ENCODE measurements around the gene RHOBTB1.

- TF ChIP-seq MYC (IDR thresholded peaks at IDR 0.05; ENCODE audit: low read depth, low read length) (no peak), CTCF (IDR thresholded peaks at IDR 0.05; ENCODE audit: low read depth, low read length) (no peak), MAX (IDR thresholded peaks at IDR 0.05; ENCODE audit: low read depth, low read length) (no peak)
Observed at GRCh38 chr10:60913657-60914056, 30.3 kb downstream of the RHOBTB1 start.
